Keratinocyte (primary cell): ENCODE results near the gene PGK2.

Experiments
- CTCF ChIP-seq, 3 experiments: IDR thresholded peaks in 1 of 3; conservative IDR thresholded peaks in 1 of 3; optimal IDR thresholded peaks in 1 of 3; 2 replicates in 2 of 3; 3 replicates in 1 of 3; pipeline versions ENCODE3 to v1.5.1; 2011; ENCODE audit warnings: low read length in 3 of 3, mild to moderate bottlenecking in 3 of 3, moderate library complexity in 2 of 3, control low read depth in 1 of 3, inconsistent platforms in 1 of 3; ENCODE audit not compliant: insufficient read depth in 2 of 3; ENCODE audit errors: extremely low read depth in 1 of 3
- EZH2 ChIP-seq: IDR thresholded peaks from one replicate; pipeline ENCODE4 v1.6.1; 2012; ENCODE audit warnings: inconsistent platforms, mild to moderate bottlenecking, low read length, moderate library complexity

DNA sequence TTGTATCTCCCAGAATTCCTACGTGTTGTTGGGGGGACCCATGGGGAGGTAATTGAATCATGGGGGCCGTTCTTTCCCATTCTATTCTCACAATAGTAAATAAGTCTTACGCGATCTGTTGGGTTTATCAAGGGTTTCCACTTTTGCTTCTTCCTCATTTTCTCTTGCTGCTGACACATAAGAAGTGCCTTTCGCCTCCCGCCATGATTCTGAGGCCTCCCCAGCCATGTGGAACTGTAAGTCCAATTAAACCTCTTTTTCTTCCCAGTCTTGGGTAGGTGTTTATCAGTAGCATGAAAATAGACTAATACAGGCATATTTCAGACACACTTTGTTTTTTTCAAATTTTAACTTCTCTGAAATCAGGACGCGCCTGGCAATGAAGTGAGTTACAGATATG, 14.4 kb upstream of the PGK2 start:
- TF ChIP-seq CTCF (optimal IDR thresholded peaks at IDR 0.05 in 1 of 3, IDR thresholded peaks at IDR 0.05 in 1 of 3, conservative IDR thresholded peaks at IDR 0.05 in 1 of 3; ENCODE audit: extremely low read depth in 1 of 3, insufficient read depth in 2 of 3, low read length in 3 of 3) = no peak
- no peak for TF ChIP-seq EZH2
